Stimulated activated naive CD8-positive, alpha-beta T cell treated with anti-CD3 and anti-CD28 coated beads, Interleukin-15, Interleukin-2, amounts not matched to agents 100 U/mL and 50 U/mL, for 24 hours (primary cell): ENCODE data around the gene ROM1.
"Not testable (repeated sequence)": the region's sequence is repeated elsewhere in the genome, so short reads cannot be mapped to it uniquely, and the experiment has no call there.

ENCODE experiments used
- ATAC-seq: fragments of 150-1000 bp; cut with Tn5 transposase; one replicate; pipeline ENCODE4 v1.10.0; 2021
- DNase-seq: peaks from one replicate; pipeline ENCODE4 v3.0.0; 2021

The ROM1 gene

GRCh38 chr11:62649486-62649885 lies 36.4 kb downstream of the ROM1 start:
- DNase-seq (no peak), ATAC-seq (no peak)

- ATAC-seq, DNase-seq: not testable (repeated sequence)
These were observed 37.2 kb downstream of the ROM1 start for GRCh38 chr11:62650283-62650682.

- DNase-seq, result no peak
- ATAC-seq, result no peak
These were observed 39.3 kb downstream of the ROM1 start for GRCh38 chr11:62652161-62653006.

GRCh38 chr11:62654297-62654696 lies 41.2 kb downstream of the ROM1 start:
- no peak for ATAC-seq
- no peak for DNase-seq

GRCh38 chr11:62656796-62657429 lies 43.9 kb downstream of the ROM1 start:
- ATAC-seq (no peak), DNase-seq (no peak)

GRCh38 chr11:62664405-62665074 lies 51.5 kb downstream of the ROM1 start:
- ATAC-seq (peak; percentile 36), DNase-seq (peak; percentile 62)
